Measurements from ENCODE around the gene DBP.

- TF ChIP-seq POLR2A (IDR thresholded peaks at IDR 0.05; ENCODE audit: low read depth, low read length) = no peak
- no peak for TF ChIP-seq TAF1 (IDR thresholded peaks at IDR 0.05; ENCODE audit: low read depth, low read length)
- TF ChIP-seq POLR2AphosphoS5 (IDR thresholded peaks at IDR 0.05; ENCODE audit: low read depth, low read length) = no peak
Measured at GRCh38 chr19:48686088-48686487, 48.9 kb upstream of the DBP start.
